Brain microvascular endothelial cell (primary cell): ENCODE data around the gene COPZ1.

Source experiments
- DNase-seq: peaks from one replicate; pipeline ENCODE4 v3.0.0-alpha.2; 2020
- H3K27ac ChIP-seq: fragments of 250-450 bp; sonication (Bioruptor Pico); 2 replicates; pipeline ENCODE4 v1.5.1; 2020; ENCODE audit warnings: mild to moderate bottlenecking, moderate library complexity
- H3K27me3 ChIP-seq: fragments of 250-450 bp; sonication (Bioruptor Pico); replicated peaks from 2 replicates; pipeline ENCODE4 v1.5.1; 2020; ENCODE audit warnings: mild to moderate bottlenecking
- H3K36me3 ChIP-seq: fragments of 250-450 bp; sonication (Bioruptor Pico); replicated peaks from 2 replicates; pipeline ENCODE4 v1.5.1; 2020; ENCODE audit warnings: mild to moderate bottlenecking
- H3K4me3 ChIP-seq: 2 replicates; pipeline ENCODE4 v1.5.1; 2011; ENCODE audit warnings: low read depth, mild to moderate bottlenecking, control low read depth, low read length, moderate library complexity
- CTCF ChIP-seq: IDR thresholded peaks from 2 replicates; pipeline ENCODE4 v1.5.1; 2011; ENCODE audit warnings: low read depth, mild to moderate bottlenecking, moderate library complexity, low read length, control low read depth, inconsistent platforms; ENCODE audit errors: missing control alignments
- in situ Hi-C: cut with HindIII; loops from 2 replicates; pipeline ENCODE4 v1.10.0; 2017; ENCODE audit warnings: low sequenced_read_pairs, low pct_ligation_motif_present

The COPZ1 gene

DNA sequence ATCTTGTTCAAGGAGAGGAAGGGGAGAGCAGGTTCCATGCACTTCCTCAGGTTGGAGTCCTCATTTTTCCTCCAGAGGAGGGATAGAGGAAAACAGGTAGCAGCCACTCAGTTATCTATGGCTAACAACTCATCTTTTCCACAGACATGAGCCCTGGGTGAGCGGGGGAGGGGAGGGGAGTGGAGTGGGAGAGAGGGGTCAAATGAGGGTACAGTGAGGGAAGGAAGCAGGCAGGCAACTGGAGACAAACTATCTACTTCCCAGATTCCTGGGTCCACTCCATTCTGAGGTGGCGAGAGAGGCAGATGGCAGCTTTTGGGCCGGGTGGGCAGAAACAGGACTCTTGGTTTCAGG, 62.2 kb downstream of the COPZ1 start:
- Histone ChIP-seq H3K36me3 (no peaks in the 10 kb centered on the region), H3K27me3 (no peaks in the 10 kb centered on the region), H3K27ac (no peak overlapping the region), H3K4me3 (no peak overlapping the region)
- in situ Hi-C loops = no loop called here
- TF ChIP-seq CTCF = no peak
- no peak for DNase-seq

GRCh38 chr12:54388237-54389133, 63.6 kb downstream of the COPZ1 start:
- Histone ChIP-seq H3K27ac (no peak overlapping the region), H3K27me3 (no peaks in the 10 kb centered on the region), H3K36me3 (no peaks in the 10 kb centered on the region), H3K4me3 (no peak overlapping the region)
- in situ Hi-C loops = no loop called here
- DNase-seq = no peak
- TF ChIP-seq CTCF = no peak

DNA sequence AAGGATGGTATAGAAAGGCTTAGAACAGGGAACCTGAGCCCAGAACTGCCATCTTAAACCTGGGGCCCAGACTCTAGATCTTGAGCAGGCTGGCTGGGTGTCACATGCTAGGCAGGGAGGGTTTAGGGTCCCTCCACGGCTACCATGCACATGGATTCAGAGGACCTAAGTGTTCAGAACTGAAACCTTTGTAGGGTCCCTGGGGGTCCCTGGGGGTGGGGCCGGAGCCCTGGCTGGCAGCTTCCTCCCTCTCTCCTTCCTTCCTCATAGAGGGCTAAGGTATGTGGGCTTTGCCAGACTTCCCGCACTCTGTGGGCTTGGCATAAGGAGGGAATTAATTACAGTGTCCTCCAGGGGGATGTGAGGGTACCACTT, 64.2 kb downstream of the COPZ1 start:
- H3K4me3 ChIP-seq = no peak overlapping the region
- in situ Hi-C loops = no loop called here
- TF ChIP-seq CTCF = no peak
- no peak overlapping the region for H3K27ac ChIP-seq
- H3K36me3 ChIP-seq = peaks cover 4% of the 10 kb centered on the region
- no peaks in the 10 kb centered on the region for H3K27me3 ChIP-seq
- DNase-seq = no peak

DNA sequence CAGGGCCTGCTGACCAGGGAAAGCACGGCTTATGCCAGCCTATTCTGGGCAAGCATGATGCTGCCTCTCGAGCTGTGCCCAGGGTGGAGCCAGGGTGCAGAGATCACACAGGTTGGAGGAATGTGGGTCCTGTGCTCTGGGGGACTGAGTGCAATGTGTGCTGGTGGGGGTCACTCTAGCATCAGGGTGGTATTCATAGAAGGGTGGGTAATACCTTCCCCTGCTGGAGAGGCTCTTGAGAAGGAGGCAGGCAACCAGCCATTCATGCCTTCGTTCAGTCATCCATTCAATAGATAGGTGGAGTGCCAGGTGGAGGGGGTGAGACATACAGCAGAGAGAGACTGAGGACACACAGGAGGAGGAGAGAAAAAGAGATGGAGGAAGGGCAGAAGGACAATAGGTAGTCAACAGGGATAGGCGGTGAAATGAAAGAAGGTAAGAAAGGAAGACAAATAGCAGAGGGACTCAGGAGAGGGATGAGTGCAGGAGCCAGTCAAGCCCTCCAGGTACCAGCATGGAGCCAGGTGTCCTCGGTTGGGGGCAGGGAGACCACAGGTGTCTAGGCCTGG, 64.8 kb downstream of the COPZ1 start:
- Histone ChIP-seq H3K4me3 (no peak overlapping the region), H3K27me3 (no peaks in the 10 kb centered on the region), H3K36me3 (peaks cover 9% of the 10 kb centered on the region), H3K27ac (no peak overlapping the region)
- TF ChIP-seq CTCF = no peak
- in situ Hi-C loops = no loop called here
- DNase-seq = no peak

- in situ Hi-C loops = no loop called here
- no peak for DNase-seq
- peaks cover 14% of the 10 kb centered on the region for H3K36me3 ChIP-seq
- H3K27ac ChIP-seq = no peak overlapping the region
- H3K4me3 ChIP-seq = no peak overlapping the region
- H3K27me3 ChIP-seq = no peaks in the 10 kb centered on the region
- TF ChIP-seq CTCF = no peak
These were observed 65.3 kb downstream of the COPZ1 start for GRCh38 chr12:54390176-54390667.
